Stimulated activated CD4-positive, alpha-beta T cell treated with anti-CD3 and anti-CD28 coated beads, Interleukin-1b, Interleukin-23, amount 100 ng/mL, for 4 hours (primary cell): ENCODE measurements around the gene RGS10.
"Not testable (repeated sequence)": the region's sequence is repeated elsewhere in the genome, so short reads cannot be mapped to it uniquely, and the experiment has no call there.

Source experiments
- DNase-seq, 2 donors: peaks; one replicate each; pipeline ENCODE4 v3.0.0-alpha.2; 2020; ENCODE audit warnings: low read depth in 2 of 2

Gene RGS10

GRCh38 chr10:119542357-119542987, at the start of gene RGS10:
RGS10 (minus strand) TSS chr10:119542719; CDS start chr10:119542638, 81 bp downstream.
- peak; percentile 83 to 89 for DNase-seq

- no peak for DNase-seq
These were observed 45.6 kb upstream of the RGS10 start for GRCh38 chr10:119588071-119588470.

GRCh38 chr10:119578355-119578754, 35.8 kb upstream of the RGS10 start:
- no peak for DNase-seq

- no peak for DNase-seq
These were observed 33.5 kb upstream of the RGS10 start for GRCh38 chr10:119575991-119576390.

GRCh38 chr10:119575506-119575905, 33.0 kb upstream of the RGS10 start:
- DNase-seq = no peak

GRCh38 chr10:119567978-119568377, 25.5 kb upstream of the RGS10 start:
- DNase-seq = no peak

- DNase-seq = no peak
These were observed 19.6 kb upstream of the RGS10 start for GRCh38 chr10:119562097-119562496.

GRCh38 chr10:119559511-119559910, 17.0 kb upstream of the RGS10 start:
- not testable (repeated sequence) for DNase-seq

GRCh38 chr10:119556081-119556480, 13.6 kb upstream of the RGS10 start:
- not testable (repeated sequence) for DNase-seq

- DNase-seq = no peak
These were observed 12.8 kb upstream of the RGS10 start for GRCh38 chr10:119555178-119555784.

- DNase-seq = no peak
These were observed 8.3 kb upstream of the RGS10 start for GRCh38 chr10:119550827-119551226.

- DNase-seq = no peak
These were observed 6.9 kb upstream of the RGS10 start for GRCh38 chr10:119549247-119549999.

GRCh38 chr10:119546009-119546408, 3.5 kb upstream of the RGS10 start:
- no peak for DNase-seq

- DNase-seq = no peak
These were observed 2.8 kb upstream of the RGS10 start for GRCh38 chr10:119545310-119545709.

- no peak for DNase-seq
These were observed 1.5 kb upstream of the RGS10 start for GRCh38 chr10:119543814-119544642.

- DNase-seq = peak; percentile 53 to 56
These were observed 682 bp upstream of the RGS10 start for GRCh38 chr10:119542988-119543813.

GRCh38 chr10:119541459-119542356, 811 bp downstream of the RGS10 start:
- peak; percentile 69 to 73 for DNase-seq

GRCh38 chr10:119541046-119541445, 1.5 kb downstream of the RGS10 start:
- no peak for DNase-seq

GRCh38 chr10:119540038-119540437, 2.5 kb downstream of the RGS10 start:
- no peak for DNase-seq

- DNase-seq = no peak
These were observed 3.1 kb downstream of the RGS10 start for GRCh38 chr10:119539359-119539825.
